GM18867 (cell line): ENCODE results near the gene MSH5.
"Not testable (repeated sequence)": the region's sequence is repeated elsewhere in the genome, so short reads cannot be mapped to it uniquely, and the experiment has no call there.

Source experiments
- ATAC-seq: cut with Tn5 transposase; IDR thresholded peaks from one replicate; pipeline ENCODE4 v1.9.1; 2021; ENCODE audit warnings: mild to moderate bottlenecking, moderate library complexity; ENCODE audit not compliant: unreplicated experiment

MSH5 gene

GRCh38 chr6:31739639-31740396, at the start of gene MSH5:
Gene MSH5 (plus strand): TSS chr6:31740005. CDS start chr6:31740467, 462 bp downstream.
- peak; percentile 75 for ATAC-seq

GRCh38 chr6:31690231-31691077, 49.4 kb upstream of the MSH5 start:
- ATAC-seq: no peak

- no peak for ATAC-seq
Measured at GRCh38 chr6:31691078-31691463, 48.7 kb upstream of the MSH5 start.

- no peak for ATAC-seq
Measured at GRCh38 chr6:31691564-31692108, 48.2 kb upstream of the MSH5 start.

GRCh38 chr6:31692353-31692752, 47.5 kb upstream of the MSH5 start:
- no peak for ATAC-seq

GRCh38 chr6:31692886-31693285, 46.9 kb upstream of the MSH5 start:
- no peak for ATAC-seq

GRCh38 chr6:31693535-31693934, 46.3 kb upstream of the MSH5 start:
- ATAC-seq: no peak

- ATAC-seq: no peak
Measured at GRCh38 chr6:31697555-31697954, 42.2 kb upstream of the MSH5 start.

- ATAC-seq: no peak
Measured at GRCh38 chr6:31700740-31701401, 38.9 kb upstream of the MSH5 start.

- ATAC-seq: no peak
Measured at GRCh38 chr6:31701666-31702404, 38.0 kb upstream of the MSH5 start.

- peak; percentile 3 for ATAC-seq
Measured at GRCh38 chr6:31702405-31702818, 37.4 kb upstream of the MSH5 start.

- ATAC-seq: peak; percentile 89
Measured at GRCh38 chr6:31702819-31703716, 36.7 kb upstream of the MSH5 start, which contains the start of gene ABHD16A. Gene ABHD16A (minus strand): TSS chr6:31703324. CDS start chr6:31703281, 43 bp downstream.

GRCh38 chr6:31705931-31706330, 33.9 kb upstream of the MSH5 start:
- no peak for ATAC-seq

- no peak for ATAC-seq
Measured at GRCh38 chr6:31706599-31706998, 33.2 kb upstream of the MSH5 start, which contains the start of gene LY6G6F. Gene LY6G6F (plus strand): TSS chr6:31706866. CDS start chr6:31706907, 41 bp downstream.

GRCh38 chr6:31707701-31708100, 32.1 kb upstream of the MSH5 start:
- ATAC-seq: no peak

GRCh38 chr6:31708224-31708623, 31.6 kb upstream of the MSH5 start:
- no peak for ATAC-seq

GRCh38 chr6:31709157-31709556, 30.6 kb upstream of the MSH5 start:
- not testable (repeated sequence) for ATAC-seq

GRCh38 chr6:31710523-31711219, 29.1 kb upstream of the MSH5 start:
- no peak for ATAC-seq

- no peak for ATAC-seq
Measured at GRCh38 chr6:31711233-31711632, 28.6 kb upstream of the MSH5 start.
